Fibroblast of villous mesenchyme (primary cell): Measurements from ENCODE around the gene EXT2. TPM values are rescaled to one million over a fixed set of nuclear protein-coding genes. Genes with fewer than 3 reads are reported as not detected.

Source experiments
- DNase-seq: peaks from one replicate; pipeline ENCODE4 v3.0.0-alpha.2; 2010; ENCODE audit warnings: low read depth
- H3K4me3 ChIP-seq: 2 replicates; pipeline ENCODE4 v1.5.1; 2011; ENCODE audit warnings: low read depth, mild to moderate bottlenecking, low read length
- total RNA-seq: library from RNA; depleted of rRNA; stranded (reverse); fragments of >200 nt; gene quantifications from 2 replicates; pipeline ENCODE4 v1.2.3, GENCODE V29; 2012
- TF ChIP-seq, protein P1 (sequence below): IDR thresholded peaks from 2 replicates; pipeline ENCODE4 v1.5.1; 2012; ENCODE audit warnings: low read depth, mild to moderate bottlenecking, low read length; ENCODE audit not compliant: insufficient read depth

Gene EXT2
- total RNA-seq, 1 donor, result 161 TPM

DNA sequence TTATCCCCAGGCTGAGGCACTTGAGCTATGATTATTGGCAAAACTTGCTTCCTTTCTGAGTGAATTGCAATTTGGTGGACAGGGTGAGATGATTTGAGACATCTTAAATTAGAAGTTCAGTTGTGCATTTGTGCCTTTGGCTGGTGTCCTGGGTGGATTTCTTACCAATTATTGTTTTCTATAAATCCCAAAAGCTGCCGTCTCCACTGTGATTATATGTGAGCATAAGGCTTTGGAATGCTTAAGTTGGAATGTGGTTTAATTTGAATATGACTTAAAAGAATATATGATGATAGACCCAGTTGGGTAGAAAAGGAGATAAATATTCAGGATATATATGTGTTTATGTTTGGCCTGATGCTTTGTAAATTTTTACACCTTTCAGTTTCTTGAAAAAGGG is 70.0 kb downstream of the EXT2 start:
- no peak overlapping the region for H3K4me3 ChIP-seq
- no peak for DNase-seq
- TF ChIP-seq, protein P1, sequence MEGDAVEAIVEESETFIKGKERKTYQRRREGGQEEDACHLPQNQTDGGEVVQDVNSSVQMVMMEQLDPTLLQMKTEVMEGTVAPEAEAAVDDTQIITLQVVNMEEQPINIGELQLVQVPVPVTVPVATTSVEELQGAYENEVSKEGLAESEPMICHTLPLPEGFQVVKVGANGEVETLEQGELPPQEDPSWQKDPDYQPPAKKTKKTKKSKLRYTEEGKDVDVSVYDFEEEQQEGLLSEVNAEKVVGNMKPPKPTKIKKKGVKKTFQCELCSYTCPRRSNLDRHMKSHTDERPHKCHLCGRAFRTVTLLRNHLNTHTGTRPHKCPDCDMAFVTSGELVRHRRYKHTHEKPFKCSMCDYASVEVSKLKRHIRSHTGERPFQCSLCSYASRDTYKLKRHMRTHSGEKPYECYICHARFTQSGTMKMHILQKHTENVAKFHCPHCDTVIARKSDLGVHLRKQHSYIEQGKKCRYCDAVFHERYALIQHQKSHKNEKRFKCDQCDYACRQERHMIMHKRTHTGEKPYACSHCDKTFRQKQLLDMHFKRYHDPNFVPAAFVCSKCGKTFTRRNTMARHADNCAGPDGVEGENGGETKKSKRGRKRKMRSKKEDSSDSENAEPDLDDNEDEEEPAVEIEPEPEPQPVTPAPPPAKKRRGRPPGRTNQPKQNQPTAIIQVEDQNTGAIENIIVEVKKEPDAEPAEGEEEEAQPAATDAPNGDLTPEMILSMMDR, result no peak

DNA sequence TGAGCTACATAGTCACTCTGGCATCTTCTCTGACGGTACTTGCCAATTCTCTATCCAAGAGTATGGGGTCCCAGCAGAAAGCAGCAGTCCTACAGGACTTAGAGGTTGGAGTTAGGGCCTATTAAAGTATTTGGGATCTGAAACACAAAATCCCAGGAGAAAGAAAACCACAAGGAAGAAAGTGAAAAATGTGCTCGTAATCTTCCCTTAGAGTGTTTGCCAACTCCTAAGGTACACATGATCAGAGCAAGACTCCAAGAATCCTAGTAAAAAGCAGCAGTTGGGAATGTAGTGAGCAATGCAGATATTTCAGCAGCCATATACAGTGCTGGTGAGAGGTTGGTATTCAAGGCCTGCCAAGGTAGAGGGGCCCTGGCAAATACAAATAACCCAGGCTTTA is 71.6 kb downstream of the EXT2 start:
- TF ChIP-seq, protein P1, result no peak
- no peak overlapping the region for H3K4me3 ChIP-seq
- peak; percentile 3 for DNase-seq

DNA sequence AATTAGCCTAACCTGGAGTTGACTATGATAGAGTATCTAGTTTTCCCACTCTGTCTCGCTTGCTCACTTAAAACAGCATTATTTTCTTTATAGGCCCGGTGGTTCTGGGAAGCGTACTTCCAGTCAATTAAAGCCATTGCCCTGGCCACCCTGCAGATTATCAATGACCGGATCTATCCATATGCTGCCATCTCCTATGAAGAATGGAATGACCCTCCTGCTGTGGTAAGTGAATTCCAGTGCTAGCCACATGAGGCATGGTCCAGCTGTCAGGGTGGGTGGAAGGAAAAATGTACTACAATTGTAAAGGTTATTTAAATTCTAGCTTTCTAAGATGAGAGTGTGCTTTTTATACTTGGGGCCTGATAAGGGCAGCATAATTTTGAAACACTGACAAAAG is 76.0 kb downstream of the EXT2 start:
- TF ChIP-seq, protein P1, result no peak

DNA sequence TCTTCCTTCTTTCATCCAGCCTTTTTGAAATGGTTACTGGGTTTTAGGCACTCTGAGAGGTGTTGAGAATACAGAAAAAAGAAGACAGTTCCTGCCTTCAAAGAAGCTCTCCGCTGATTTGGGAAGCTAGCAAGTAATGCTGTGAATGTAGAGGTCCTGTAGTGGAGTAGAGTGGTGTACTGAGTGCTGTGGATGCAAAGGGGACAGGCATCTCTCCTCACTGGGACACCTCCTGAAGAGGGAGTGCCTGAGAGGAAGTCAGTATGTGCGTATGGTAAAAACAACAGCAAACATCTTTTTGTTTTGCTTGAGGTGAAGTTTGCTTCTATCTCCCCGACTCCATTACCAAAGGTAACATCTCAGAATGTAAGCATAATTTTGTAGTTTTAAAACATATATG is 77.5 kb downstream of the EXT2 start:
- H3K4me3 ChIP-seq, result no peak overlapping the region
- DNase-seq, result no peak
- TF ChIP-seq, protein P1, result no peak

More for the DNA sequence above, 76.0 kb downstream of the EXT2 start:
- DNase-seq, result no peak
- no peak overlapping the region for H3K4me3 ChIP-seq

DNA sequence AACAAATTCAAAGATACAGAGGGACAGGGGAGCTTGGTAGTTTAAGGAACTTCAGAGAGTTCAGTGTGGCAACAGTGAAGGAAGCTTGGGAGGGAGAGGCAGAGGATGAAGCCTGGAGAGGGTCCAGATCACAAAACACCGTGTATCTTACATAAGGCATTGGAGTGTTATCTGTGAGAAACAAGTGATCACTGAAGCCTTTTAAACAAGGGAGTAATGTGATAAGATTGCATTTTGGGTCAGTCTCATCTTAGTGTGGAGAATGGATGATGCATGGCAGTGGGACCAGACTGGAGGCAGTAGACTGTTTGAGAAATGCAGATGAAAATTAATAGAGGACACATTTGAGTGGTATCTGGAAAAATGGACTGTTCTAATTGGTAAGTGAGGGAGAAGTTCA is 79.4 kb downstream of the EXT2 start:
- DNase-seq, result no peak
- TF ChIP-seq, protein P1, result no peak
- H3K4me3 ChIP-seq, result no peak overlapping the region

DNA sequence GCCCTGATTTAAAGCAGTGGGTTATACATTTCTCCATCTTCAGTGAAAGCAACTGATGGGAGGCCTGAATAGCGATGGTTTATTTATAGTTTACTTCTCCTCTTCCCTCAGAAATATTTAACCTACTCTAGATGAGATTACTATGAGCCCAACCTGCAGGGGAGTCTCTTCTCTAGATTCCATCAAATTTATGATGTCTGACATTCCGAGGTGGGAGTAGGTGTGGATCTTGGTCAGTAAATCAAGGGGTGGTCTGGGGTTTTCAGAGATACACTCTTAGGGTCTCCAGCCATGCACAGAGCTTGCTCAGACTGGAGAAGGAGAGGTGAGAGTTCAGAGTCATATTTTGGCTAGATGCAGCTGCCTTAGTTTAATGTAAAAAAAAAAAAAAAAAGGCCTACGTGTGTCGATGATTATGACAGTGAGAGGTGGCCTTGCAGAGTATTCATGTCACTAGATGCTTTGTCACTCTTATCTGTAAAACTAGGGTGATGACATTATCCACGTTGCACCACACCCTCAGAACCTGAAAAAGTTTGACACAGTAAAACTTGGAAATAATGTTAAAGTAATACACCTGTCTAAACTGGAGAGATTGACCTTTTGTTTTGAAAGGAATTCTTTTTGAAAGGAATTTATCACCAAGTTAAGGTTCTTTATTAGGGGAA is 81.2 kb downstream of the EXT2 start:
- DNase-seq, result no peak
- TF ChIP-seq, protein P1, result no peak
- no peak overlapping the region for H3K4me3 ChIP-seq

DNA sequence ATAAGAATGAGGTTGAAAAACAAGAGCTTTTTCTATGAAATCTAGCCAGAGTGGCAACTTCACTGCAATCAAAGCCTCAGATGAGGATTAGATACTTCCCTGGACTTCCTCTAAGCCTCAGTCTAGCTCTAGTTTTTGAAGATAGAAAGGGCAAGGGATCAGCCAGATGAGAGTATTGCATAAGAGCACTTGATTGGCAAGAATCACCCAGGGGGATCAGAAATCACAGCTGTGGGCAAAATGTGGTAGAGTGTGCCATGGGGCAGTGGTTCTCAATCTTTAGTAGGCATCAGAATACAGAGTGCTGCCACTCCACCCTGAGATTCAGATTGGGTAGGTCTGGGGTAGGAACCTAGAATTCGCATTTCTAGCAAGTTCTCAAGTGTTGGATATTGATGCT is 82.4 kb downstream of the EXT2 start:
- H3K4me3 ChIP-seq, result no peak overlapping the region
- no peak for DNase-seq
- TF ChIP-seq, protein P1, result no peak
